ENCODE measurements around the gene TPMT.
A peak's percentile ranks its signal among the peaks of the same experiment; 100 is the strongest.
"Not testable (repeated sequence)": the region's sequence is repeated elsewhere in the genome, so short reads cannot be mapped to it uniquely, and the experiment has no call there.

TPMT gene

GRCh38 chr6:18155864-18156421 lies 1.1 kb upstream of the TPMT start:
- peak; percentile 2 for DNase-seq (ENCODE audit: low read depth, low spot score)

- DNase-seq (ENCODE audit: low read depth, low spot score), result peak; percentile 97
These were observed 430 bp upstream of the TPMT start, which contains the start of gene KDM1B for GRCh38 chr6:18155150-18155863. Gene KDM1B (plus strand): TSS chr6:18155422. CDS start chr6:18159896, 4,474 bp downstream.

DNA sequence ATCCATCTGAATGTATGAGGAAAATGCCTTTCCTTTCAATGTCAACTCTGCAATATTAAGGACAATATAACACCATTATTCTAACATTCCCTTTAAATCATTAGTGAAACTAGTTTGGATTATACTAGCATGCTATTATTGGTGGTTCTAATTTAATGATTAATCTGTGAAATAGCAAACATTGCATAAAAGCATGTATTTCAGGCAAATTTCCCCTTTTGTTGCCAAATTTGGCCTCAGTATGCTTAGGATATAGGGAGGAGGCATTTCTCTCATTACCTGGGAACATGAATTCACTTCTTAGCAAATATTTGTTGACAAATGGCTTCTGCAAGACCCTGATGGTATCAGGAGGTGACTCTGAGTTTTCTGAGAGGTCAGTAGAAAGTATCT lies 1.6 kb downstream of the TPMT start:
- DNase-seq (ENCODE audit: low read depth, low spot score), result no peak

DNA sequence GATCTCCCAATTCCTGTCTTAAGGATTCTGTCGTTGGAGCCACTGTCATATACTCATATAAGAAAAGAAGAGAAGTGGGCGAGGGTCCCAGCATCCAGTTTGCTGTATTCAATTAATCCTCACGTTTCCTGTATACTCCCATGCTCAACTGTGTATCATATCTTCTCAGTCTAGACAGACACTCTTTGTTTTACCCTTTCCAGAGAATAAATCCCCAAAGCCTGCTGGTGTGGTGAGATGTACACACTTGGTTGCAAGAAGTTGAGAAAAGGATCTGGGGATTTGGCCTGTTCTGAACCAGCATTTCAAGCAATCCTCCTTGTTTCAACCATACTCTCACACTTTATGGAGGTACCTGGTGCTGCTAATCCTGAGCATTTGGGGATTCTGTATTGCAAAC lies 3.1 kb downstream of the TPMT start:
- DNase-seq (ENCODE audit: low read depth, low spot score), result no peak

GRCh38 chr6:18151391-18151790 lies 3.5 kb downstream of the TPMT start:
- not testable (repeated sequence) for DNase-seq (ENCODE audit: low read depth, low spot score)

DNA sequence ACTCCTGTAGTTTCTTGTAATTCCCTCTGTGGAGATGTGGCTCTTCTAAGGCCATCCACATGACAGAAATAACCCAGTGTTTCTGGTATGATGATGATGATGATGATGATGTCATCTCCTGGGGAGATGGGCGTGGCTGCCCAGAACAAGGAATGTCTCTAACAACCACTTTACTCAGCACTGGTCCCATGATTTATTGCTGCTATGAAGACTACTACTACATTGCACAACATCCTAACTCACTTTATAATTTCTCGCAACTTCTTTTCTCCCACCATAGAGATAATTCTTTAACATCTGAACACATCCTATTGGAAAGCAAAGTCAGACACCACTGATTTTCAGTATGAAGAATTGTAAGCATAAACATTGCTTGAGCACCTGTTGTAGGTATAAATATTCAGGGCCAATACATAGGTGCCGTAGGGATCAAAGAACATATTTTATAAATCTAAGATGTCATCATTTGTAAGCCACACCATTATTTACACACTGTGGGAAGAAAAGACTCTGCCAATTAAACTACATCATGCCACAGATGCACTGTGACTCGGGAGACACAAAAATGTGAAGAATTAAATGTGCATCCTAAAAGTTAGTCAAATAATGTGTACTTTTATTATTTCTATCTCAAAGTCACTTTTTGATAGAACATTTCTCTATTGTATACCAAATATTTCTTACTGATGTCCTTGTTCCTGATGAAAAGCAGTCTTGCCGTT lies 6.4 kb downstream of the TPMT start:
- no peak for DNase-seq (ENCODE audit: low read depth, low spot score)

- DNase-seq (ENCODE audit: low read depth, low spot score), result no peak
These were observed 7.3 kb downstream of the TPMT start for GRCh38 chr6:18147616-18148015.

- no peak for DNase-seq (ENCODE audit: low read depth, low spot score)
These were observed 7.7 kb downstream of the TPMT start for GRCh38 chr6:18147160-18147559.

GRCh38 chr6:18142591-18142861 lies 12.4 kb downstream of the TPMT start:
- no peak for DNase-seq (ENCODE audit: low read depth, low spot score)

DNA sequence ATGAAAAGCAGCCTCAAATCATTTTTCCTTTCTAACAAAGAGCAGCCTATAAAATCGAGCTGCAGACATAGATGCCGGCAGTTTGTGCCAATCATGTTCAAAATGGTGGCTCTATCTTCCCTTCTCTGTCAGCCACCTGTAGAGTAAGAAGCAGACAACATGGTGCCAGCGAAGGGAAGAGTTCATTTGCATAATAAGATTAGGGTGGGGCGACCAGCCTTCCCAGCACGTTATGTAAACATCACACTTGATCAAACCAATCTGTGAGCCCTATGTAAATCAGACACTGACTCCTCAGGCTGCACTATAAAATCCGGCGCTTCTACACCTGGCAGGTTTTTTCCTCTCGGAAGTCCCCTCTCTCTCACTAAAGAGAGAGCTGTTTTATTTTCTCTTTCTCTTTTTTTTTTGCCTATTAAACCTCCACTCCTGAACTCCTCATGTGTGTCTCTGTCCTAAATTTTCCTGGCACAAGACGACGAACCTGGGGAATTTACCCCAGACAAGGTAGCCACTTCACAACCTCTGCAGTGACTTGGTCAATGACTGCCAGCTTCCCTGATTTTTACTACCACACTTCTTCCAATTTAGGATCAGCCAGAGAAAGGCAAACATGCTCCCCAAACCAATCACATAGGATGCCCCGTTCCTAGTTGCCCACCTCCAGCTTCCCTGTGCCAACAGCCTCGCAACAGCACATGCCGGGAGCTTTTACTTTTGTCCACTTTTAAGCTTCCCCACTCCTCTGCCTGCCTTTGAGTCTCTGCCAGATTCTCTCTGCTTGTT lies 12.9 kb downstream of the TPMT start:
- DNase-seq (ENCODE audit: low read depth, low spot score), result no peak

DNA sequence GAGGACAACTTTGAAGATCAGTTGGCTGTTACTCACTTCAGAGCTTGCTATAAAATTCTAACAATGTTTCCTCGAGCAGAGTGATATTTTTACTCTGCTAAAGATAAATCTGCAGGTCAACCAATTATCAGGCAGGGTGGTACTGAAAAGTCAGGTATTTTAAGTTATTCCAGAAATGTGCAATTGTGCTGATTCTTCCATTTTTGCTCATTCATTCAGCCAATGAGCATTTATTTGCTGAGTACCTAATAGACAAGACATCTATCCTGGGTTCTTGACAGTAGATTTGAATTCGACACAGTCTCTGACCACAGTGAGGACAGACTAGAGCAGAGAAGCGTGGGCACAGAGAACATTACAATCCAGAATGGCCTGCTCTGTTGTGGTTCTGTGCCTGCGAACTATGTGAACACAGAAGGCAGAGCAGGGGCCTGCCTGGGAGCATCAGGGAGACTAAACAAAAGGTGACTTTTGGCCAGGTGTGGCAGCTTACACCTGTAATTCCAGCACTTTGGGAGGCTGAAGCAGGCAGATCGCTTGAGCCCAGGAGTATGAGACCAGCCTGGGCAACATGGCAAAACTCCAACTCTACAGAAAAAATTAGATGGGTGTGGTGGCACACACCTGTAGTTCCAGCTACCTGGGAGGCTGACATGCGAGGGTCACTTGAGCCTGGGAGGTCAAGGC lies 14.8 kb downstream of the TPMT start:
- DNase-seq (ENCODE audit: low read depth, low spot score), result no peak

GRCh38 chr6:18138906-18139305 lies 16.0 kb downstream of the TPMT start:
- no peak for DNase-seq (ENCODE audit: low read depth, low spot score)

- no peak for DNase-seq (ENCODE audit: low read depth, low spot score)
These were observed 18.6 kb downstream of the TPMT start for GRCh38 chr6:18136260-18136659.

GRCh38 chr6:18135171-18135570 lies 19.7 kb downstream of the TPMT start:
- DNase-seq (ENCODE audit: low read depth, low spot score), result no peak

- no peak for DNase-seq (ENCODE audit: low read depth, low spot score)
These were observed 22.5 kb downstream of the TPMT start for GRCh38 chr6:18132346-18132745.

- no peak for DNase-seq (ENCODE audit: low read depth, low spot score)
These were observed 28.8 kb downstream of the TPMT start for GRCh38 chr6:18126121-18126520.

DNA sequence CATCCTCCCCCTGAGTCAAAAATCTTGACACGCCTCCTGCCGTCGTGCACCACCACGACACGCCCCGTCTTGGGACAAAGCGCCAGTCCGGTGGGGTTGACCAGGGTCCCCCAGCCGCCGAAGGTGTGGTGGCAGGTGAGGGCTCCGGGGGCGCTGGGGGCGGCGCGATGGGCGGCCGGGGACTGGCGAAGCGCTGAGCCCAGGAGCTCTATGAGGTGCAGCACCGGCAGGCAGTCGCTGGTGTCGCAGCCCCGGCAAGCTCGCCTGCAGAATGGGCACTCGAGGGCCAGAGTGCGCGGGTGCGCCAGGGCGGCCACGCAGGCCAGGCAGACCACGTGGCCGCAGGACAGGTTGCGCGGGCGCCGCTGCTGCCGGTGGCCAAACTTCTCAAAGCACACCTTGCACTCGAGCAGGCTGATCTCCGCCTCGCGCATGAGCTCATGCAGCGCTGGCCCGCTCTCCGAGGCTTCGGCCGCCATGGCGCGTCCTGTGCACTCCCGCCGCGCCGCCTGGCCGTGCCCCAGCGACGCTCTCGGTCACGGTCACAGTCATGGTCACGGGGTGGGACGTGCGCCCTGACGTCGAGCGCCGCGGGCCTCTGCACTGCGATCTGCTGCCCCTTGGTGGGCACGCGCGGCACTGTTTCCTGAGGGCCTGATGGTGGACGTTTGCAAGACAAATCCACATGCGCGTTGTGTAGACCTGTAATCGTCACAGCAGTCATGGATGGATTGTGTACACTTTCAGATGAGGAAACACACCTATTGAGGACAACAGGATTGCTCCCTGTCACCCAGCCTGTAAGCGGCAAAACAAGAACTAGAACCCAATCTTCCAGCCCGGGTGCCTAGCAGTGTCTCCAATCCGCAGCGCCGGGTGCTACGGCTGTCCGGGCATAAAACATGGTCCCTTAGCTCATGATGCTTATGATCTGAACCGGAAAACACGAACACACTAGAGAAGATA lies 32.5 kb downstream of the TPMT start, which contains the start of gene NHLRC1:
TSS of gene NHLRC1 (minus strand) at position 550 of the 966 bp plus-strand sequence. CDS start at position 479, 71 bp downstream.
- peak; percentile 52 for DNase-seq (ENCODE audit: low read depth, low spot score)

DNA sequence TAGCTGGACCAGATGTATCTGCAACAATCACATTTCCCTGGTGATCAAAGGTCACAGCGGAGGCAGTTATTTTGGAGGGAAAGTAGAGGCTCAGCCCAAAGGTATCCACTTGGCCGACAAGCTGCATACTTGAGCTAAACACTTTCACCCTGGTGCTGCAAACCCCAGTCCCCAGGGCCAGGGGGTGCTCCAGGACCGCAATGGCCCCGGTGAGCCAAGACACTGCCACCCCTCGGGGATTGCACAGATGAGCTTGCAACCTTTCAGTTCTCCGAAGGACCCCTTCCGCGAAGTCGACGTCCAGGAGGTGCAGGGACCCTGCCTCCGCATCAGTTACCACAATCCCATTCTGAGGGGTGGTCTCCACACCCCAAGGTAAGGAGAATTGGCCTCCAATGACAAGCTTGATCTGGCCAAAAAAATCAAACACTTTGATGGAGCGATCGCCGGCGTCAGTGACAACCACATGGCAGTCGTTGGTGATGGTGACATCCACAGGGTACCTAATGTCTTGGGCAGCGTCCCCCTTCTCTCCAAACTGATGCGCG lies 33.2 kb downstream of the TPMT start:
- DNase-seq (ENCODE audit: low read depth, low spot score), result no peak

DNA sequence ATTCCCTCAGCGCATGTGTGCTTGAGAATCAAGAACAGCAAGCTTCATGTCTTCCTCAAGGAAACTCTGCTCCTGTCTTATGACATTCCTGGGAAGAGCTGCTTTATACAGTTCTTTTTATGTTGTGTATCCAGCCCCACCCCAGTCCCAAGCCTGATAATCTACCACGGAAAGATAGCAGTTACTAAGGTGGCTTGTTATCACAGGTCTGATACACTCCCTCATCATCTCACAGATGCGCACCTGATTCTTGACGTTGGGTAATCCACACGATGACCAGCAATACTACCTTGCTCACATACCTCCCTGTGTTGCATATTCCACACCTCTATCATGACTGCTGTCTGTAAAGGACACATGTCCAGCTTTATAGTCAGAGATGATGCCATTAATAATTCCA lies 35.6 kb downstream of the TPMT start:
- no peak for DNase-seq (ENCODE audit: low read depth, low spot score)

GRCh38 chr6:18118330-18118729 lies 36.5 kb downstream of the TPMT start:
- no peak for DNase-seq (ENCODE audit: low read depth, low spot score)
